Right lobe of liver (tissue), 6 donors: ENCODE data around the gene LUZP4. TPM values are rescaled to one million over a fixed set of nuclear protein-coding genes. Genes with fewer than 3 reads are reported as not detected.

Source experiments
- ATAC-seq, 4 donors: fragments of 200-7000 bp; cut with Tn5 transposase; one replicate each; pipeline ENCODE4 v1.9.1; 2020; ENCODE audit warnings: mild to moderate bottlenecking in 4 of 4, moderate library complexity in 4 of 4
- DNase-seq, 3 donors: peaks; one replicate each; pipeline ENCODE4 v3.0.0-alpha.2; 2020
- H3K27ac ChIP-seq, 3 donors: fragments of 200-600 bp; one replicate each; pipeline ENCODE4 v1.8.0; 2022
- H3K27me3 ChIP-seq, 2 donors: fragments of 200-600 bp; one replicate each; pipeline ENCODE4 v1.8.0; 2022
- H3K36me3 ChIP-seq, 4 donors: fragments of 200-600 bp; sonication (generic) in 1 of 4; one replicate each; pipeline versions ENCODE4 v1.5.1 to v1.8.0; 2017 to 2022; ENCODE audit warnings: control low read depth in 1 of 4
- H3K4me1 ChIP-seq, 4 donors: fragments of 200-600 bp; sonication (generic) in 1 of 4; one replicate each; pipeline versions ENCODE4 v1.5.1 to v1.8.0; 2017 to 2022; ENCODE audit warnings: control low read depth in 1 of 4
- H3K4me3 ChIP-seq, 3 donors: fragments of 200-600 bp; one replicate each; pipeline ENCODE4 v1.8.0; 2022
- H3K9me3 ChIP-seq, 4 donors: fragments of 200-600 bp; sonication (generic) in 1 of 4; one replicate each; pipeline versions ENCODE4 v1.5.1 to v1.8.0; 2017 to 2022; ENCODE audit warnings: control low read depth in 1 of 4
- CTCF ChIP-seq, 4 donors: fragments of 200-600 bp in 3 of 4; fragments of 450-650 bp in 1 of 4; IDR thresholded peaks; one replicate each; pipeline versions ENCODE4 v1.5.1 to v1.8.0; 2016 to 2022; ENCODE audit warnings: antibody characterized with exemption in 4 of 4, mild to moderate bottlenecking in 2 of 4
- POLR2A ChIP-seq: fragments of 450-650 bp; IDR thresholded peaks from one replicate; pipeline ENCODE4 v1.6.1; 2017; ENCODE audit warnings: antibody characterized with exemption, mild to moderate bottlenecking
- WGBS: methylation state at CpG from one replicate; pipeline ENCODE4 v1.1.6; 2018; ENCODE audit warnings: low coverage, low lambda C conversion rate; ENCODE audit not compliant: insufficient coverage; ENCODE audit errors: missing lambda C conversion rate; 5-methylcytosine and 5-hydroxymethylcytosine counted together
- intact Hi-C, 2 donors: fragments of 100-400 bp; cut with DNase I; formaldehyde crosslinking; loops; one replicate each; pipeline versions ENCODE4 v1.11.2 to v1.14.1; 2022
- total RNA-seq, 6 experiments: library from RNA; depleted of rRNA in 2 of 6; stranded (reverse); fragments of >200 nt in 2 of 6; fragmentation: NEBNext Ultra II Directional in 3 of 6; extraction: Animal tissue kit (Norgen Biotek cat#: 25700) in 3 of 6; gene quantifications; one replicate each; pipeline versions ENCODE4 v1.1.0 to v1.2.4, GENCODE V29; 2016 to 2023
- donor health status: DM: no; HTN: yes; CAD: no.
- donor health status: DM: no; HTN: no; CAD: no.
- donor health status: DM: no; HTN: no; CAD: no.
- donor health status: DM: no; HTN: yes; CAD: no.
- donor health status: DM: no; HTN: yes; CAD: no.

The LUZP4 gene
- total RNA-seq, 6 experiments from 2014 or later: not detected

- no peaks in the 10 kb centered on the region for H3K4me1 ChIP-seq
- H3K36me3 ChIP-seq: no peaks in the 10 kb centered on the region
- intact Hi-C loops: no loop called here
- no peak overlapping the region for H3K27ac ChIP-seq
- DNase-seq (no peak), ATAC-seq (no peak)
- H3K9me3 ChIP-seq: no peaks in the 10 kb centered on the region
- H3K27me3 ChIP-seq: no peaks in the 10 kb centered on the region
- 72% methylated on average over 3 of the region's 3 CpGs for WGBS
- H3K4me3 ChIP-seq: no peak overlapping the region
- TF ChIP-seq POLR2A: no peak
- TF ChIP-seq CTCF (IDR thresholded peaks at IDR 0.05): no peak
Observed at GRCh38 chrX:115259238-115259875, 30.2 kb upstream of the LUZP4 start.

- 100% methylated on average over 1 of the region's 3 CpGs for WGBS
- TF ChIP-seq CTCF (IDR thresholded peaks at IDR 0.05): no peak
- TF ChIP-seq POLR2A: no peak
- Histone ChIP-seq H3K9me3 (no peaks in the 10 kb centered on the region), H3K4me1 (no peaks in the 10 kb centered on the region), H3K4me3 (no peak overlapping the region), H3K27me3 (no peaks in the 10 kb centered on the region), H3K36me3 (no peaks in the 10 kb centered on the region), H3K27ac (no peak overlapping the region)
- intact Hi-C loops: no loop called here
- ATAC-seq (no peak), DNase-seq (no peak)
Observed at GRCh38 chrX:115260330-115260729, 29.2 kb upstream of the LUZP4 start.

GRCh38 chrX:115261148-115261547 lies 28.4 kb upstream of the LUZP4 start:
- WGBS: 33% methylated on average over 1 of the region's 2 CpGs

GRCh38 chrX:115264009-115264408 lies 25.5 kb upstream of the LUZP4 start:
- TF ChIP-seq POLR2A (no peak), CTCF (IDR thresholded peaks at IDR 0.05) (no peak)
- no peak for DNase-seq
- 55% methylated on average over 2 of the region's 2 CpGs for WGBS
- Histone ChIP-seq H3K9me3 (no peaks in the 10 kb centered on the region), H3K4me3 (no peak overlapping the region), H3K36me3 (no peaks in the 10 kb centered on the region), H3K27ac (no peak overlapping the region), H3K27me3 (no peaks in the 10 kb centered on the region), H3K4me1 (no peaks in the 10 kb centered on the region)
- intact Hi-C loops: no loop called here
- ATAC-seq: no peak

More at GRCh38 chrX:115261148-115261547, 28.4 kb upstream of the LUZP4 start:
- Histone ChIP-seq H3K36me3 (no peaks in the 10 kb centered on the region), H3K27ac (no peak overlapping the region), H3K4me1 (no peaks in the 10 kb centered on the region), H3K4me3 (no peak overlapping the region), H3K27me3 (no peaks in the 10 kb centered on the region), H3K9me3 (no peaks in the 10 kb centered on the region)
- ATAC-seq (no peak), DNase-seq (no peak)
- TF ChIP-seq CTCF (IDR thresholded peaks at IDR 0.05) (no peak), POLR2A (no peak)
- intact Hi-C loops: no loop called here

- intact Hi-C loops: no loop called here
- no peak overlapping the region for H3K4me3 ChIP-seq
- no peak for TF ChIP-seq POLR2A
- no peak for TF ChIP-seq CTCF (IDR thresholded peaks at IDR 0.05)
- no peaks in the 10 kb centered on the region for H3K9me3 ChIP-seq
- H3K36me3 ChIP-seq: no peaks in the 10 kb centered on the region
- H3K27ac ChIP-seq: no peak overlapping the region
- 41% methylated on average over 2 of the region's 2 CpGs for WGBS
- no peaks in the 10 kb centered on the region for H3K27me3 ChIP-seq
- no peaks in the 10 kb centered on the region for H3K4me1 ChIP-seq
- DNase-seq: no peak
- ATAC-seq: no peak
Observed at GRCh38 chrX:115266300-115266699, 23.2 kb upstream of the LUZP4 start.
